NCI-H128 (cell line): ENCODE results near the gene BCL2.

Experiments
- DNase-seq: peaks from one replicate; lab custom pipeline; 2025; ENCODE audit not compliant: unreplicated experiment; lab: John Stamatoyannopoulos, UW

The BCL2 gene

DNA sequence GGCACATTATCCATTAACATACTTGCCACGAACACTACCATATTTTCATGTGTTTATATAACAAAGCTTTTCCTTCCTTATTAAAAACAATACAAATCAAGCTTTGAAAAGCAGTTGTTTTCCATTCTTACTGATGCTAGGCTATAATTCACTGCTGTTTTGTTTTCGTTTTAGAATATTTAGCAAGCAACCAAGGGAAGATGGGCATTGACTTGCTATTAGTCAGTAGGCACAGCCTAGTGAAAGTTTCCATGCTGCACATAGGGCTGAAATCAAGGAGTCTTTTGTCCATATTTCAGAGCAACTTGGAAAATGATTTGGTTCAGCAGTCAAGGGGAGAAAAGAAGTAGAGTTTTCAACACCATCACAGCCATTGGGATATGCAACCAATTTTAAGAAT lies 31.3 kb downstream of the BCL2 start:
- DNase-seq = no peak

DNA sequence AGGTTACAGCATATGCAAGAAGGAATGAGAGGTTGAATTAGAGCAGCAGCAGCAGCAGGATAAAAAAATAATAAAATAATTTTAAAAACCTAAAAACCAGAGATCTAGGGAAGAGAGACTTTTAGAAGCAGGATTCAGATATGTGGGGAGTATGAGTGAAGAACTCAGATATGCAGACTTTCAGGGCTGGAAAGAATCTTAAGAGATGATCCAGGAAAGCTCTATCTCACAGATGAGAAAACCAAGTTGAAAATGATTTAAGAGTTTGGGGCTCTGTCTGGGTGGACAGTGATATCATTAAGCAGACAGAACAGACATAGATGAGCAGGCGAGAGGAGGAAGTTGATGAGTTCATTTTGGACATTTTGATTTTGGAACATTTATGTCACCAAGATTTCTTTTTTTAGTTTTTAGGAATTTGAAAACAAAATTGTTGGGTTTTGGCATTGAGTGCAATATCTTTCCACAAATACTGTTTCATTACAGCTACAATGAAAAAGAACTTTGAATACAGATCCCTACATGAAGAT lies 31.8 kb downstream of the BCL2 start:
- no peak for DNase-seq

DNA sequence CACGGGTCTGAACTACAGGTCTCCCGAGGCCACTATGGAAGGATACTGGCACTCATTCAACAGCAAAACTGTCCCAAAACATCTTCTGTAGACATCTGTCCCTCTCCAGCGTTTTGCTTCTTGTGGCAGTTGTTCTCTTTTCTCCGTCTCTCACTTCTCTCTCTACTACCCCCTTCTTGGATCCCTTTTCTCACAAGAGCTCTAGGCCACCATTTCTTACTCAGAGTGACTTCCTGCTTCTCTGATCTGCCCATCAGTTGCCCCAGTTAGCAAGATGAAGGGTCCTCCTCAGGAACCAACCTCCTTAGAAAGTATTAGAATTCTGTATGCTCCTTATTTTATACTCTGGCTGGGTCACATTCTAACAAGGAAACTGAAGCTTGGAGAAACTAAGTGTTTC lies 32.6 kb downstream of the BCL2 start:
- no peak for DNase-seq

DNA sequence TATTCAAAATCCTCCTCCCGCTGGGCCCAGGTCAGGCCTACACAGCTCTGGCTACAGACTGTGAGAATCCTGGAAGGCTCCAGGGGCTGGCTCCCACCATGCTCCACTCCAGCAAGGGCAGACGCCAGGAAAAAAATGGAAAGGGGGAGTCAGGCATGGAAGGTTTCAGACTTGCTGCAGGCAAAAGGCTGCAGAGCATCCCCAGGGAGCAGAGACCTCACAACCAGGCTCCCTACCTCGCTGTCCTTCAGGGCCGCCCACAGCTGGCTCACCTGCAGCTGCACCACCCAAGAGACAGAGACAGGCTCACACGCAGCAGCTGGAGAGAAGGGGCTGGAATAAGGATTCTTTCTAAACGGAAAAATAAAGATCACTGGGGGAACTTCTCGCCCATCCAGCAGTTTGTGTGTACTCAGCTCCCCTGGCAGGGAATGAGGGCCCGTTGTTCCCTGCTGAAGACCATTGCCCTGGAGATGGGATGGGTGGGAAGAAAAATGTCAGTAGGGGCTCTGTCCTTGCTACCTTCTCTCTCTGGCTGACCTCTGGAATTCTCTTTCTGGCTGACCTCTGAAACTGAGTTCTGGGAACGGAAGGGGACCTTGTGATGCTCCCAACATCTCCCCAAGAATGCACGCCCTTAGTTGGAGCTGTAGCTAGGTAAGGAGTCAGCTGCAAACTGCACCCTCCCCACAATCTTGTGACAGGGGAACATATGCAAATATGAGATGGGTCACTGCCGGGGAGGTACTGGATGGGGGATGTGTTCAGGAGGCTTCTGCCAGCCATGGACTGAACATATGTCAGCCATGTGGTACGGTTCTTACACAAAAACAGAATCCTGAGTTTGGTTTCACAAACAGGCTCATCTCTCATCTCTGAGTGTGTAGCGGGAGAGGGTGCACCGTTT lies 34.5 kb downstream of the BCL2 start:
- DNase-seq = no peak

DNA sequence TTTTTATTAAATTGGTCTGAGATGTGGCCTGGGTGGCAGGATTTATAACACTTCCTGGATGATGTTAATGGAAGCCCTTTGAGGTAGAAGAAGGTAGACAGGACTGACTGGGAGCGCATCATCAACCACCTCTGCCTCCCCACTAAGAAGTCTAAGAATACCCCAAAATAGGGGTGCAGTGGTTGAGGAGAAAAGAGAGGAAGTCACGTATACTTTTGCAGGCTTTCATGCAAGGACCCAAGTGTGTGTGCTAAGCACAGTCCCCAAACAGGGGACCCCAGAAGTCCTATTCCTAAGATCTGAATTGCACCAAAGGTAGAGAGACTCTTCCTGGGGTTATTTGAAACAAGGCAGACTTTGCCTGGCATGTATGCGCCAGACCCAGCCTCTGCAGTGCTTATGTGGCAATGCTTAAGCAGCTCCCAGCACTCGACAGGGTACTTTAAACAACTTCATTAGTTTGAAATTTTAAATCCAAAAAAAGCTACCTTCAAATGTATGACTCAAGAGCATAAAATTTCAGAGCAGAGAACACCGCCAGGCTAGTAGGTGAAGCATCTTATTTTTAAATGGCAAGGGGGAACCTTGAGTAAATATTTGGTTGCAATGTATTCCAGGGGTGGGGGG lies 35.3 kb downstream of the BCL2 start:
- no peak for DNase-seq

DNA sequence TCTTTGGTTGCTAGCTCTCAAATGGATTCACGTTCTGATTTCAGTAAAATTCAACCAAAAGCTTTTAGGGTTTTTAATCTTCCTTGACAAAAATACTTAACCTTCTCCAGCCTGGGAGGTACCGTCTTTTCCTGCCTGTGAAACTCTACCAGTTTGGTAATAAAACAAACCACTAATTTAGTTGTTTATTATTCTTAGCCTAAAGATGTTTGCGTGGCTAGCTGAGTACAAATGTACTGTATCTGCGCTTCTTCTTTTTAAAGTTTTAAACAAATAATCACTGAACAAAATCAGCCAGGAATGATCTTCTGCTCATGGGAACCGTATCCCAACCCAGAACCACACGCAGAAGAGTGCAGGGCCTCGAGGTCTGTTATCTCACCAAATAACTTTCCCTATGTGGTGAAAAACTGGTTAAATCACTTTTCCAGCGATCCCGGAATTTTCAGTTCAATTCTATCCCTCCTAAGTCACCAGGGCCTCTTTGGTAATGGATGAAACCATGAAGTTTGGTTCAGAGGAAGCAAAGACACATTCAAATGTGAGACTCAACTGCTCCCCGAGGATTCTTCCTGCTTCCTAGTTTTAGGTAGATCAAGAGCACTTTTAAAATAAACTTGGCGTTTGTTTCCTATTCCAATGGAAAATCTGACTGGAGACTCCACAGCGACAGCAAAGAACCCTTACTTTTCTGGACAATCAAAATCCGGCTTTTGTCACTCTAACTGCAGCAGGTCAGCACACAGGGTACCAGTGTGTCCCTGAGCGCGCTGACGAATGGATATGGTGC lies 36.1 kb downstream of the BCL2 start:
- DNase-seq = no peak

DNA sequence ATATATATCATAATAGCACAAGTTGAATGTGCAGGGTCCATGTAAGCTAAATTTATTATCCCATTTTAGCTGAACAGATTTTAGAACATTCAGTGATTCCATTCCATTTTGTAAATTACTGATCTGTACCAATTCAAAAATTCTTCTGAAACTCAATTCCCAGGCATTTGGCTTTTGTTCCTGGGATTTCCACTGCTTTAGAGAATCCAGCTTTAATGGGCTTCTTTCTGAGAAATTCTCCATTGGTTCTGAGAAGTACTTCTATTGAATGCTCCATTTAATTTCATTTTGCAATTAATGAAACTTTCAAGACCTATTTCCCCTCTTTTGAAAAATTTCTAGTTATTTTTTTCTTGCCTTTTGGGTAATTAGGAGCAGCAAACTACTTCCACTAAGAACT lies 36.8 kb downstream of the BCL2 start:
- no peak for DNase-seq

DNA sequence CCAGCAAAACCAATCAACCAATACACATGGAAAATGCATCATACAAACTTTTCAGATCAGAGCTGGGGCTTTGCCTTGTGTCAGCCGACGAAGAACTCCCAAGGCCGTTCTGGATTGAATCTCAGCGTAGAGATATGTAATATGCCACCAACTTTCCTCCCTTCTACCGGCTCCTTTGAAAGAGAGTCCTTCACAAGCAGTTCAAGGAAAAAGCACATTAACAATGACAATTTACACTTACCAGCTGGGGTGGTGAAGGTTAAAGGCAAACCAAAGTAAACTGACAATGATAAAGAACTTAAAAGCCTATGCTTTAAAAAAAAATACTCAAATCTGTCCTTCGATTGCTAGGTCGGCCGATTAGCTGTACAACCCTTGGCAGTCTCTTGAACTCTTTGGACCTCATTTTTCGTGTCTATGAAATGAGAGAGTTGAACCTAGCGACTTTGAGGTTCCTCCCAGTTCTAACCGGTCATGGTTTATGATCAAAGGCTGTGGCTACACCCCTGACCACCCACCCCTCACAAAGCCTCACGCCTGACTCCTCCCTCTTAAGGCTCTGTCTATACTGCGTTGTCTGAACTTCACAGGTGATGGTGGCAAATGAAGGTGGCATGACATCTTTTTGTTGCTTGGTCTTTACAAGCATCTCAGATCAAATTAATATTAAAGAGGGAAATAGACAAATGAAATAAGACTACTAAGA lies 46.2 kb downstream of the BCL2 start:
- no peak for DNase-seq

DNA sequence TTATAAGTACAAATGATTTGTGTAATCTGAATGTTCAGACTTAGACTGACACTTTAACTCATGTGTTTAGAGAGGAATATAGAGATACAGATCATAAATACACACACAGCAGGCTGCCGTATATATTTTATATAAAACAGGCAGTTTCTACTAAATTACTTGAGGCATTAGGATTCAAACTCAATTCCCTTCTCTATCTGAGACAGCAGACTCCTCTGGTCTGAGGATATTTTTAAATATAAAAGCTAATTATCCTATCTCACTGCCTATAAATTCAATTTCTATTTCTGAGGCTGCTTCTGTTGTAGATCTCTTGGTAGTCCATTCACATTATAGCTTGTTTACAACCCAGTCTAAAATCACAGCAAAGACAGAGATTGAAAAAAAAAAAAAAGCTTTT lies 46.9 kb downstream of the BCL2 start:
- no peak for DNase-seq

DNA sequence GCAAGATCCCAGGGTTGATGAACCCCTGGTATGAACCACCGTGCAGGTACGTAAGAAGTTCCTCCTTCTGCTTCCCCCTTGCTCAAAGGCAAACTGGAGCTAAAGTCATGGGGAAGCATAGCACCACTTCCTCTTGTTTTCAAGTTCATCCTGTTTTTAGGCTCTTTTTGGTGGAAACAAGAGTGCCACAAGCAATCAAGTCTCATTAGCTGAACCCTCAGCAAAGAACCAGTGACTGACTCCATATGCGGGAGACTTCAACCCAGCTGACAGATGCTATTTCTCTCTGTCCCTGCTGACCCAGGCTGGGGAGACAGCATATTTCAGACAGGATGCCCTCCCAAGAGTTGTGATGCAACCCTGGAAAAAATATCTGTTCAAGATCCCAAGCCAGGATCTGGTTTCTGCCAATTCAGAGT lies 47.7 kb downstream of the BCL2 start:
- no peak for DNase-seq

DNA sequence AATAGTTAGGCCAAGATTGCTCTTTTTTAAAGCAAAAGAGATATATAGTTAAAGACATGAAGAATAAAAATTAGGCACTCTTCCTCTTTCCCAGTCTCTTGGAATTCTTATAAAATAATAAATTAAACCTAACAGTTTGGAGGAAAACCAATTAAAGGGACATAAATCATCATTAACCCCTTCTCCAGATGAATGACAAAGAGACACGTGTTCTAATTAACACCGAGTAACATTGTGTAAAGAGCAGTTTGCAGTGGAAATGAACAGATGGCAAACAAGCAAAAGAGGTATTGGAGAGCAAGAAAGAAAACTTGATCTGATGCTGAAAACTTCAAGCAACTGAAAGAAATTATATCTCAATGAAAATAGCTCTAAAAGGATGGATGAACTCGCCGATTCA lies 48.4 kb downstream of the BCL2 start:
- DNase-seq = no peak

DNA sequence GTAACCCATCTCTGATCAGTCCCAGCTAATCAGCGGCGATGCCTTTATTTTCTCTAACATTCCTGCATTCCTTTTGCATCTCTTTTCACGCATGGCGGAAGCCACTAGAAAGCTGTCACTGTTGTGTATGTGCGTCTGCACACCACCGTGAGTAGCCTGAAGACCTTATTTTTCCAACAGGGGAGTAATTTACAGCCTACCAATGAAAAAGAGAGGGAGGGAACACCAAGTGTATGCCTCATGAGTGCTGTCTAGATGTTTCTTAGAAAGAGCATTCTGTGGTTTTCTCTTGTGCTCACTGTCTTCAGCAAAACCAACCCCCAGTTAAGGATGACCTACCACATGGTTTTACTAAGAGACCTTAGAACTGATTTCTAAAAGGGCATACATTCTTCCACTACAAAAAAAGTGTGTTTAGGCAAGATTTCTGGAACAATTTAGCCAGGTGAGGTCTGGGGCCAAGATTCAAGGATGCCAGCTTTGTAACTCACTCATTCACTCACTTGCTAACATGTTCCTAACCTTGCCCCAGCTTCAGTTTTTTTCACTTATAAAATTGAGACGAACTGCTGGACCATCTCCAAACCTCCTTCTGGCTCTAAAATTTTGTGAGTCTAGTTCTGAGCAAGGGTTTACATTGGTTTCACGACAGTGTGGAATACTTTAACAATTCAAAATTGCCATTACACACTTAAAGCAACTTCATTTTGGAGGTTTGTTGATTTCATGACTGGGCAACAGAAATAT lies 51.4 kb downstream of the BCL2 start:
- DNase-seq = no peak

DNA sequence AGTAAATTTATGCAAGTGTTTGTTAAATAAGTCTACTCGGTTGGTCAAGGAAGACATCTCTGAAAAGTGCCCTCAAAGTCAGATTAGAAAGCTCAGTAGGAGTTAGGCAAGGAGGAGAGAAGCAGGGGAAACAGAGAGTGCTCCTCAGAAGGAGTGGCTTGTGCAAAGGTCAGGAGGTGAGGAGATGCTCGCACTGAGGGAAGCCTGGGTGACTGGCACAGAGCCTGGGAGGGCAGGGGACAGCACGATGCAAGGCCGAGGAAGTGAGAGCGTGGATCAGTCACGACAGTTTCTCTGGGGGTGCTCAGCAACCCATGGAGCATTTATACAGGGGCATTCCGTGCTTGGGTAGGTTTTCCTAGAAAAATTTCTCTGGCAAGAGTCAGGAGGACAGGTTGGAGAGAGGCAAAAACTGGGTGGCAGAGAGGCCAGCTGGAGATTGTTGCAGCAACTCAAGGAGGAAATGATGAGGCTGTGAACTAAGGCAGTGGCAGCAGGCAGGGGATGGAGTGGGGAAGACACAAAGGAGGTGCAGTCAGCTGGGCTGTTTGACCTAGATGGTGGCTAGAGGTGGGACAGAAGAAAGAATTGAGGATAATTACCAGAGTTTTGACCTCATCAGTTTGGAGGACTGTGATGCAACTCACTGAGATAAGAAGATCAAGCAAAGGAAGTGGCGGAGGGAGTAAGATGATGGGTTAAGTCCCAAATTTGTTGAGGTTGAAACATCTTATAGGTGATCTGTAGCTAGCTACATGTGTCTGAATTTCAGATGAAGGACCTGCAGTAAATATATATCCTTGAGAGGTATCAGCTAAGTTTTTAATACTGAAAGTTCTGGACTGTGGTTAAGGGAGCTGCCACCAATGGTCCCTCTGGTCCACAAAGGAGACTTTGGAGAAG lies 52.4 kb downstream of the BCL2 start:
- DNase-seq = no peak

DNA sequence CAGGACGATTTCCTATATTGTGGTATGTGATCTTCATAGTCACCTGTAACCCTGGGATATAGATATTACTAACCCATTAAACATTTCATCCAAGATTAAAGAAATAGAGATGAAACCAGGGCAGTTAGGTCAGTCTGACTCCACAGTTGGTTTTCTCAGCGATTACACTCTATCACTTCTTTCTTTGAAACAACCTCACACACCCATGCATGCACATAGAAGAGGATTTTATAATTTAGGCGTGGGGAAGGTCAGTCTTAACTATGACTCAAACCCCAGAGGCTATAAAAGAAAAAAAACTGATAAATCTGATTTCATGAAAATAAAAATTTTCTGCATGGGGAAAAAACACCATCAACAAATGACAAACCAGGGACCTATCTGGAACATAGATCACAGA lies 54.2 kb downstream of the BCL2 start:
- DNase-seq = no peak

DNA sequence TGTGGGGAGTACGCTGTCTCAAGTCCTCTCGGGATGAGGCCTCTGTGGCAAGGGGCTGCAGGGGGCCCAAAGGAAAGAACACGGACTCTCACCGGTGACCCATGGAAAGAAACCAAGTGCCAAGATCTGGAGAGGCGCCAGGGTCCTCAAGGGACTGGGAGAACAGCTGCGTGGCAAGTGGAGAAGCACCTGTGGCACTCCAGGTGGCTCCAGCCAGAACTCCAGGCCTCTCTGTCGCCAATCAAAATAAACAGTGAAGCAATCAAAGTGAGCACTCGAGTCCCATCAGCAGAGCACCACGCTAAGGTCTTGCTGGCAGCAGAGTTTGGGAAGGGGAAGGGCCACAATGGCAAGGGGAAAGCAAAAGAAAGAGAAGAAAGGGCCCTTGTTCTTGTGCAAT lies 54.7 kb downstream of the BCL2 start:
- DNase-seq = peak; percentile 82

DNA sequence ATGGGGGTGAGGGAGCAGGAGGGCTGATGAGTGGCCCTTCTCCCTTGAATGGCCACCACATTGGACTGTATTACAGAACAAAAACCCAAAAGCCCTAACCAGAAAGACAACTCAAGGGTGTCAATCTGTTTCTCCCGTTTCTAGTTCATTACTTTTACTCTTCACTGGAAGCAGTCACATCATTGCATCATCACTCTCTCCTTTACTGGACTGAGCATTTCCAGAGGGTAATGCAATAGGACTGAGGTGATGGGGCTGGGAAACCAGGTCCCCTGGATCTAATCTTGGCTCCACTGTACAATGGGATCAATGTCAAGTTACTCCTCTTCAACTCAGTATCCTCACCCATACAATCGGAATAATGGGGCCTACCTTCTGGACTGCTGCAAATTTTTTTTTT lies 56.1 kb downstream of the BCL2 start:
- DNase-seq = no peak

DNA sequence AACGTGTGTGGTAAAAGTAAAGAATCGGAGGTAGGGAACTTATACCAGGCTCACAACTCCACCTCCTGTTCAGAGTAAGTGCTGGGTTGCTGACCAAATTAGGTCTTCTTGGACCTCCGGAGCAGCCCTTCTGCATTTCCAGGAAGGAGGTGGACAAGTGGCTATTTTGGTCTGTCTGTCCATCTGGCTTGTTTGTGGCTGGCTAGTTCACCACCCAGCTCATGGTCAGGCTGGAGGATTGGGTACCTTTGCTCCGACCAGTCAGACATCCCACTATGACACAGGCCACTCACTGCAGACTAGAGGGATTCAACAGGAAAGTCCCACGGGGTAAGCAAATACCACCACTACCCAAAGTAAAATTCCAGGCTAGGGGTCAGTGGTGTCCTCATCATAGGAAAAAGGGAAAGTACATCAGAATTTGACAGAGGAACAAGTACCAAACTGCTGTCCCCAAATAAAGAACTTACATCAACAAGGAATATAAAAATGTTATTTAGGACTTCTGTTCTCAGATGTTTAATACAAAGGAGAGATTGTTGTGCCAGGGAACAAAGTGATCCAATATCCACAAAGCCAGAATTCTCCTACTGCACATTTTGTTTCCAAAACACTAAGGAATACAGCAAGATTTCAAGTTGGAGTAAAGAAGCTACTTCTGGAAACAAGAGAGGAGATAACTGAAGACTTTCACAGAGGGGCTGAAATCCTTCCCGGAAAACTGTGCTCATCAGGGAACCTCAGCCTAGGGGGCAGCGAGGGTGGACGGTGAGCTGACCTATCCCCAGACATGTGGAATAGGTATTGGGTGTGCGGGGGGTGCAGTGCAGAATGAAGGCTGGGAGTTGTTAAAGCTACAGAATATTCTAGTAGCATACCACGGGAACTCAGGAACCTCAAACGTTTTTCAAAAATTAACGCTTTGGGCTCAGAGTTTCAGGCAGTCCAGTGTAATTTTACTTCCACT lies 56.9 kb downstream of the BCL2 start:
- DNase-seq = no peak

DNA sequence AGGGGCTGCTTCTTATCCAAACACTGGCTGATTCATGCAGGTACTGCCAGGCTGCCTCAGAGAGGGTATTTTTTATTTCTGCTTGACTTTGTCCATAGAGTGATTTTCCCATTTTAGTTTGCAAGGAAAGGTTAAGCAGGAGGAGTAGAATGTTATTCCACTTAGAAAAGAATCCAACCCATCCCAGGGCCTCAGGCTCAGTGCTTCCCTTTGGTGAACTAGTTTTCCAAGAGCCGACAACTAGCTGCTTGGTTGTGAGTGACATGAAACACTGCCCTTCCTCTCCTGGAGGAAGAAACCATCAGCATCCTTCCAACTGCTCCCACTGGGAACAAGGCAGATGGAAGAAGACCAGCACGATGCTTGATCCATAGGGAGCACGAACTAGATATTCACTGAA lies 58.5 kb downstream of the BCL2 start:
- no peak for DNase-seq
